OCI-LY7 (cell line): ENCODE data around the gene BAAT. TPM values are rescaled to one million over a fixed set of nuclear protein-coding genes. Genes with fewer than 3 reads are reported as not detected.

ENCODE experiments used
- BruUV-seq: library from RNA; stranded (reverse); fragments of 400-500 nt; replicated peaks from 2 replicates; lab custom pipeline; 2021; lab: Mats Ljungman, UMichigan
- CTCF ChIA-PET: fragments of 300-600 bp; sonication (Branson Sonifier 250); formaldehyde crosslinking; loops from one replicate; lab custom pipeline; 2022; ENCODE audit warnings: antibody characterized with exemption; ENCODE audit not compliant: unreplicated experiment; lab: Charles Lee
- POLR2A ChIA-PET: fragments of 300-600 bp; sonication (Branson Sonifier 250); formaldehyde crosslinking; loops from one replicate; lab custom pipeline; 2022; ENCODE audit warnings: antibody characterized with exemption; lab: Charles Lee
- DNase-seq: peaks from one replicate; pipeline ENCODE4 v3.0.0-alpha.2; 2015; ENCODE audit warnings: low spot score
- H2AFZ ChIP-seq: fragments of 200-600 bp; sonication (generic), shearing (Covaris generic); 2 replicates; pipeline ENCODE4 v1.6.1; 2014; ENCODE audit warnings: mild to moderate bottlenecking, antibody characterized with exemption, low read length, moderate library complexity
- H3K27ac ChIP-seq: fragments of 200-600 bp; sonication (generic); 2 replicates; pipeline ENCODE4 v1.5.1; 2014; ENCODE audit warnings: mixed run types, low read depth, mild to moderate bottlenecking, moderate library complexity, low read length, inconsistent platforms; ENCODE audit not compliant: poor library complexity, severe bottlenecking
- H3K36me3 ChIP-seq: fragments of 200-600 bp; sonication (generic); 2 replicates; pipeline ENCODE4 v1.6.1; 2014; ENCODE audit warnings: mild to moderate bottlenecking, antibody characterized with exemption, low read length, moderate library complexity, mixed read lengths; ENCODE audit not compliant: insufficient read depth
- H3K4me1 ChIP-seq: fragments of 200-600 bp; sonication (generic); 2 replicates; pipeline ENCODE4 v1.5.1; 2014; ENCODE audit warnings: mild to moderate bottlenecking, low read length; ENCODE audit not compliant: insufficient read depth, poor library complexity, severe bottlenecking
- H3K4me2 ChIP-seq: fragments of 200-600 bp; sonication (generic); 2 replicates; pipeline ENCODE4 v1.6.1; 2014; ENCODE audit warnings: mild to moderate bottlenecking, low read length
- H3K4me3 ChIP-seq: fragments of 200-600 bp; sonication (generic); 2 replicates; pipeline ENCODE4 v1.5.1; 2014; ENCODE audit warnings: mild to moderate bottlenecking, low read depth, low read length; ENCODE audit not compliant: poor library complexity, severe bottlenecking
- H3K79me2 ChIP-seq: fragments of 200-600 bp; sonication (generic); 2 replicates; pipeline ENCODE4 v1.6.1; 2016; ENCODE audit warnings: low read depth, mild to moderate bottlenecking, low read length, moderate library complexity, mixed read lengths; ENCODE audit not compliant: insufficient read depth
- H3K9me2 ChIP-seq: fragments of 200-600 bp; sonication (generic); 2 replicates; pipeline ENCODE4 v1.6.1; 2016; ENCODE audit warnings: mild to moderate bottlenecking, low read length, mixed read lengths; ENCODE audit not compliant: insufficient read depth
- H3K9me3 ChIP-seq: fragments of 200-600 bp; sonication (generic); 2 replicates; pipeline ENCODE4 v1.6.1; 2014; ENCODE audit warnings: mild to moderate bottlenecking, mixed run types, low read length, mixed read lengths
- H4K20me1 ChIP-seq: fragments of 200-600 bp; sonication (generic); 2 replicates; pipeline ENCODE4 v1.6.1; 2014; ENCODE audit warnings: mild to moderate bottlenecking, antibody characterized with exemption, low read length, moderate library complexity, mixed read lengths; ENCODE audit not compliant: insufficient read depth
- CTCF ChIP-seq: fragments of 200-600 bp; sonication (generic); conservative IDR thresholded peaks from 2 replicates; pipeline ENCODE4 v1.5.1; 2014; ENCODE audit warnings: mild to moderate bottlenecking, antibody characterized with exemption, low read length, moderate library complexity, mixed read lengths
- EZH2phosphoT487 ChIP-seq: fragments of 200-600 bp; sonication (generic); IDR thresholded peaks from 2 replicates; pipeline ENCODE4 v1.6.1; 2018; ENCODE audit warnings: low read depth, borderline replicate concordance, mild to moderate bottlenecking, mixed run types, antibody characterized with exemption, low read length, moderate library complexity, mixed read lengths
- intact Hi-C: fragments of 100-400 bp; cut with micrococcal nuclease; formaldehyde crosslinking; loops from one replicate; pipeline ENCODE4 v1.10.0; 2022; ENCODE audit not compliant: unreplicated experiment
- total RNA-seq, 2 experiments: library from RNA; depleted of rRNA in 1 of 2; stranded (reverse); fragments of >200 nt in 1 of 2; shearing (Covaris generic) in 1 of 2; gene quantifications; 2 replicates each; pipeline ENCODE4 v1.2.3, GENCODE V29; 2014 to 2022

The BAAT gene
- total RNA-seq, 2 experiments from 2014 or later = 0.13 TPM; not detected in 1

- no peak overlapping the region for H3K4me3 ChIP-seq
- TF ChIP-seq CTCF = no peak
- TF ChIP-seq EZH2phosphoT487 = no peak
- no peak overlapping the region for H3K27ac ChIP-seq
- no peaks in the 10 kb centered on the region for H3K9me3 ChIP-seq
- no peaks in the 10 kb centered on the region for H3K36me3 ChIP-seq
- intact Hi-C loops = no loop called here
- DNase-seq = no peak
- no peaks in the 10 kb centered on the region for H3K4me1 ChIP-seq
- H3K79me2 ChIP-seq = no peaks in the 10 kb centered on the region
- no peaks in the 10 kb centered on the region for H4K20me1 ChIP-seq
- no peaks in the 10 kb centered on the region for H3K9me2 ChIP-seq
- no peak overlapping the region for H2AFZ ChIP-seq
- POLR2A ChIA-PET = no interaction called here
- no peak overlapping the region for H3K4me2 ChIP-seq
- BruUV-seq = no TSS peak
- CTCF ChIA-PET = no interaction called here
Observed at GRCh38 chr9:101360647-101361046, 24.2 kb downstream of the BAAT start.

- no TSS peak for BruUV-seq
- H3K36me3 ChIP-seq = no peaks in the 10 kb centered on the region
- no peaks in the 10 kb centered on the region for H3K9me2 ChIP-seq
- H3K27ac ChIP-seq = no peak overlapping the region
- H3K4me1 ChIP-seq = no peaks in the 10 kb centered on the region
- H3K9me3 ChIP-seq = no peaks in the 10 kb centered on the region
- no peak overlapping the region for H3K4me3 ChIP-seq
- POLR2A ChIA-PET = no interaction called here
- H3K4me2 ChIP-seq = no peak overlapping the region
- H4K20me1 ChIP-seq = no peaks in the 10 kb centered on the region
- CTCF ChIA-PET = no interaction called here
- H3K79me2 ChIP-seq = no peaks in the 10 kb centered on the region
- DNase-seq = no peak
- TF ChIP-seq EZH2phosphoT487 = no peak
- no peak for TF ChIP-seq CTCF
- intact Hi-C loops = no loop called here
- no peak overlapping the region for H2AFZ ChIP-seq
Observed at GRCh38 chr9:101359679-101360078, 25.1 kb downstream of the BAAT start.

GRCh38 chr9:101356619-101357018 is 28.2 kb downstream of the BAAT start:
- Histone ChIP-seq H3K4me2 (no peak overlapping the region), H3K36me3 (no peaks in the 10 kb centered on the region), H3K4me3 (no peak overlapping the region), H3K9me2 (no peaks in the 10 kb centered on the region), H3K9me3 (no peaks in the 10 kb centered on the region), H3K79me2 (no peaks in the 10 kb centered on the region), H3K4me1 (no peaks in the 10 kb centered on the region), H2AFZ (no peak overlapping the region), H3K27ac (no peak overlapping the region), H4K20me1 (no peaks in the 10 kb centered on the region)
- CTCF ChIA-PET = interaction anchor here (0.6 kb wide), 1 partner anchor 92 kb away, joined by 3 read pairs; no protein-coding TSS in a partner anchor
- POLR2A ChIA-PET = no interaction called here
- TF ChIP-seq EZH2phosphoT487 (no peak), CTCF (no peak)
- intact Hi-C loops = no loop called here
- DNase-seq = no peak
- BruUV-seq = no TSS peak
